Activated naive CD4-positive, alpha-beta T cell treated with anti-CD3 and anti-CD28 coated beads, Interleukin-2, amount 50 U/mL, for 16 hours (primary cell): ENCODE measurements around the gene JTB.
"Not testable (repeated sequence)": the region's sequence is repeated elsewhere in the genome, so short reads cannot be mapped to it uniquely, and the experiment has no call there.

Experiments
- DNase-seq: peaks from one replicate; pipeline ENCODE4 v3.0.0-alpha.2; 2020

JTB gene

DNA sequence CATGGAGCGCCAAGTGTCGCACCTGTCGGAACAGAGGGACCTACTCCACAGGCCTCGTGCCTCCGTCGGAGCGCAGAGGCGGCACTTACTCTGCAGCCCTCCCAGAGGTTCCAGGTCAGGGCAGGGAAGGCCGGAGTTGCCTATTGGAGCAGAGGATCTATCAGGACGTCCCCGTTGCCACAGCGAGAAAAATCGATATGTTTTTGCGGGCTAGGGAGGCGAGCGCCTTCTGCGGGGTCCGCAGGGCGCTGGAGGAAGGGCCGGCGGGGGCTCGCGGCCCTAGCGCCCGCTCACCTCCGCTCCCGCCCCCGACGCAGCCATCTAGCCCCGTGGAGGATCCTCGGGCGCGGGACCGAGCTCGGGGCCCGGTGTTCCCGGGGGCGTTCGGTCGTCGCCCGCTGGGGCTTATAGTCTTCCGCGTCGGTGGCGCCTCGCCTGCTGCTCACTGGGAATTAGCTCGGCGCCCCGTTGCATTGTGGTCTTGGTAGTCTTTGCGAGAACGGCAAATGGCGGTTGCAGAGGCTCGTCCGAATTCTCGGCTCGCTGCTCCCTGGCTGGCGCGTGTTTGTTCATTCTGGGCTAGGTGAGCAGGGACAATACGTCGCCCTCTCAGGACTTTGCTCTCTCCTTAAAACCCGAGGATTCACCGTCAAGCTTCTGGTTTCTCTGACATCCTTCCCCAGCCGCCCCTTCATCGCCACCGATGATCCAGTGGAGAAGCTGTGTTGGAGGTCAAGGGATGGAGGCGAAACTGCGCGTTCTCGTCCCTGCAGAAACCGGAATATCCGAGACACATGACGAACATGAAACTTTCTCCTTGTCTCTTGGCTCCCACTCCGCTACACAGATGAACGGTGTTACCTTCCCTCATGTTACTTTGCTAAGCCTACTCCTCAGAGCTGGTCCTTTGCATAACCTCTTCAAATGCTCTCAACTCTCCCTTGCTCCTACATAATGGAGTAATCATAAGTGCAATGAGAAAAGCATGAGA lies at the start of gene JTB:
JTB (minus strand) TSS at position 425 of the 991 bp plus-strand sequence; CDS start at position 3, 422 bp downstream.
- peak; percentile 88 for DNase-seq

DNA sequence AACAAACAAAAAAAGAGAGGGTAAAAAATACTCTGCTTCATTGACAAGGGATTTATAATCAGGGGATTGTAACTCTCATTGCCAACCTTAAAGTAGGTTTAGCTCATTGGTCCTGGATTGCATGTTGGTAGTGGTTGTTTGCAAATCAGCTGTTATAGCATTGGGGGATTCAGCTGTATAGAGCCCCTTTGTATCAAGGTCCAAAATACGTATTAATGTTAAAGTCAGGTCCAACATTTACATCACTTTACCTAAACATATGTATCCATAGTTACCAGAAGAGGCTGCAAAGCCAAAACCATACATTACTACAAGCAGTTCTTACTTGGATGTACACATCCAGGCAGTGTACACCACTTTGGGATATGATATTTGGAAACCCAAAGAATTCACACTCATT lies 42.5 kb upstream of the JTB start:
- no peak for DNase-seq

DNA sequence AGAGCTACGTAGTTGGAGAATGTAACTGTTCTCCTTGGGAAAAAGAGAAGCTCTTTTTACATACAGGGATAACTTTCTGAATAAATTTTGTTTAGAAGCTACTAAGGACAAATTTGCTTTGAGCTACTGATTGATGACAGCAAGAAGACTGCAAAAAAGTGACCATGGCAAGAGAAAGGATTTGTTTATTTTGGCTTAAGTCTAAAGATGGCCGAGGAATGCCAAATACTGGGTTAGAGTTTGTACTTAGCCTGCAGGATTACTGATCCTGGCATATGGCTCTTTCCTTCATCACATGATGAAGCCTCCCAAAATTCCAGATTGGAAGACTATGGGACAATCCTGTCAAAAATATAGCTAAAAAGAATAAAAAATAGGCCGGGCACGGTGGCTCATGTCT lies 41.8 kb upstream of the JTB start:
- DNase-seq, result no peak

DNA sequence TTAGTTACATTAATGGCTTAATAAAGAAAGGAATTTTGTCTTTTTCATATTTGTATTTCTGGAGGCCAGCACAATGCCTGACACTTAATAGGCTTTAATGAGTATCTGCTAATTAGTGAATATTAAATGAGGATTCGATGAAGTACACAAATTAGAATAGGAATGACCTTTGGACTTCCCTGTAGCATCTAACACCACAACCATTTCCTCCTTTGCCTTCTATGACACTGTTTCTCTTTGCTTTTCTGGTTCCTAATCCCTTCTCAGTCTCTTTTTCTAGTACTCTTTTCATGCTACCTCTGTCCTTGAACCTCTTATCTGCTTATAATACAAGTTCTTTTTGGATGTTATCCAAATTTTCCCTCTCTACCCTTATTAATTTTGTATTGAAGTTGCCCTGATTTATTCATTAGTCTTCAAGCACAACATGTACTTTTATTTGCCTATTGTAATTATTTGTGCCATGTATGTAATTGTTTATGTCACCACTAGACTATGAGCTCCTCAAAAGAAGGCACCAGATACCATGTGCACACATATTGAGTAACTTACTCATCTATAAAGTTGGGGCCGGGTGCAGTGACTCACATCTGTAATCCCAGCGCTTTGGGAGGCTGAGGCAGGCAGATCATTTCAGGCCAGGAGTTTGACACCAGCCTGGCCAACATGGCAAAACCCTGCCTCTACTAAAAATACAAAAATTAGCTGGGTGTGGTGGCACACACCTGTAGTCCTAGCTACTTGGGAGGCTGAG lies 36.9 kb upstream of the JTB start:
- no peak for DNase-seq

DNA sequence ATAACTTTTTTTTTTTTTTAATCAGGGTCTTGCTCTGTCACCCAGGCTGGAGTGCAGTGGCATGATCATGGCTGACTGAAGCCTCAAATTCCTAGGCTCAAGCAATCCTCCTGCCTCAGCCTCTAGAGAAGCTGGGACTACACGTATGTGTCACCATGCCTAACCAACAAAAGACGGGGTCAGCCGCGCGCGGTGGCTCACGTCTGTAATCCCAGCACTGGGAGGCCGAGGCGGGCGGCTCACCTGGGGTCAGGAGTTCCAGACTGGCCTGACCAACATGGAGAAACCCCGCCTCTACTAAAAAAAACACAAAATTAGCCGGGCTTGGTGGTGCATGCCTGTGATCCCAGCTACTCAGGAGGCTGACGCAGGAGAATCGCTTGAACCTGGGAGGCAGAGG lies 35.1 kb upstream of the JTB start:
- not testable (repeated sequence) for DNase-seq

DNA sequence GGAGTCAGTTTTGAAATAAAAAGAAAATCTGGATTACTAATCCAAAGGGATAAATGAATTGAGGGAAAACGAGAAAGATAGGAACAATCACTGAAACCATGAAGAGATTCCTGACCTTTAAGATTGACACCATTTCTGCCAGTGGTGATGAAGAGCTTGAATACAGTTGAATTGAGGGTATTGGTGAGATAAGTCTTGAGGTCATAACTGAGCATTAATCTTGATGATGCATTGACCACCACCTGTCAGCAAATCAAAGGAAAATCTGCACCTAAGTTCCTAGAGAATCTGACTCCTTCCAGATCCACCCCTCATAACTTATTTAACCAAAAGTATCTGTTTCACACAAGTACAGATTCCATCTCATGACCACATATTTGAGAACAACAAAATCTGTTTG lies 34.7 kb upstream of the JTB start:
- DNase-seq, result no peak

DNA sequence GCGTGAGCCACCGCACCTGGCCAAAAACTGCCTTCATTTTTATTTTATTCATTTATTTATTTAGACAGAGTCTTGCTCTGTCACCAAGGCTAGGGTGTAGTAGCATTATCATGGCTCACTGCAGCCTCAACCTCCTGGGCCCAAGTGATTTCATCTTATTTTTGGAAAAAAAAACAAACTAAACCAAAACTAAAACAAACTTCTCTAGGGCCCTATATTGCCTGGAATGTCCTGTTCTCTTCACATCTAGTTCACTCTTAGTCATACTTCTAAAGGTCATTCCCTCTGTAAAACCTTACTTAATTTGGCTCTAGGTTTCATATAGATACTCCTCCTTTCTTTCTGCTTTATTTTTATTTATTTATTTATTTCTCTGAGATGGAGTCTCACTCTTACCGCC lies 28.7 kb upstream of the JTB start:
- DNase-seq, result no peak

DNA sequence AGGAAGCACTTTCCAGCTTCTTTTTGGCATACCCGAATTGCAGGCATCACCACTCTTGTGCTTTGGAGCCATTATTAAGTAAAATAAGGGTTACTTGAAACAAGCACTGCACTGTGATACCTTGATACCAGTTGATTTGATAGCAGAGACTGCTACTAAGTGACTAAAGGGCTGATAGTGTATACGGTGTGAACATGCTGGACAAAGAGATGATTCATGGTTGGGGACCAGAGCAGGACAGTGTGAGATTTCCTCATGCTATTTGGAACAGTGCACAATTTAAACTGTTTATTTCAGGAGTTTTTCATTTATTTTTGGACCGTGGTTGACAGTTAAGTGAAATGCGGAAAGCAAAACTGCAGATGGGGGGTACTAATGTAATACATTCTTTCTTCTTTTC lies 22.9 kb upstream of the JTB start:
- no peak for DNase-seq

DNA sequence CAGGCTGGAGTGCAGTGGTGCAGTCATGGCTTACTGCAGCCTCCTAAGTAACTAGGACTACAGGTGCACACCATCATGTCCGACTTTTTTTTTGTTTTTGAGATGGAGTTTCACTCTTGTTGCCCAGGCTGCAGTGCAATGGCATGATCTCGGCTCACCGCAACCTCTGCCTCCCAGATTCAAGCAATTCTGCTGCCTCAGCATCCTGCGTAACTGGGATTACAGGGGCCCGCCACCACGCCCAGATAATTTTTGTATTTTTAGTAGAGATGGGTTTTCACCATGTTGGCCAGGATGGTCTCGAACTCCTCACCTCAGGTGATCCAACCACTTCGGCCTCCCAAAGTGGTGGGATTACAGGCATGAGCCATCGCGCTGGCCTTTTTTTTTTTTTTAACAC lies 19.4 kb upstream of the JTB start:
- not testable (repeated sequence) for DNase-seq

DNA sequence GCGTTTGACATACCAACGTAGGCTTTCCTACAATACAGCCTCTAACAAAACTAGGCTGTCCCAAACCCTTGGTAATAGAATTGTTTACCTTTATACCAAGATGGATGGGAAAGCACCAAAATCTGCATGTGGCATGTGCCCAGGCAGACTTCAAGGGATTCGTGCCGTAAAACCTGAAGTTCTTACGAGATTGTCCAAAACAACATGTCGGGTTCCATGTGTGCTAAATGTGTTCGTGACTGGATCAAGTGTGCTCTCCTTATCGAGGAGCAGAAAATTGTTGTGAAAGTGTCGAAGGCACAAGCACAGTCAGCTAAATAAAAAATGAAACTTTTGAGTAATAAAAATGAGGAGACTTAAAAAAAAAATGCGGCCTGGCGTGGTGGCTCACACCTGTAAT lies 18.2 kb upstream of the JTB start:
- DNase-seq, result no peak

DNA sequence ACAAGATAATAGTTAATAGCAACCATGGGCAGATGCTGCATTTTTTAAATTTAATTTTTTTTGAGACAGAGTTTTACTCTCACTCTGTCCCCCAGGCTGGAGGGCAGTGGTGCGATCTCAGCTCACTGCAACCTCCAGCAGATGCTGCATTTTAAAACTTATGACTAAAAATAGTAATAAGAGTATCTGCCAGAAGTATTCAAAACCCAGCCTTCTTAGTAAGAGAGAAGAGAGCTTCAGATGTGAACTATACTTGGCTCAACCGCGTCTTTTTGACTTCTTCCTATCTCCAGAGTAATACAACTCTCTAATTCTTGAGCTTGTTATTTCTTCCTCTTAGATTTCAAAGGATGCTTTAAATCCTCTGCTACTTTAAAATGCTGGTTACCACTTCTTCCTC lies 17.7 kb upstream of the JTB start:
- no peak for DNase-seq

DNA sequence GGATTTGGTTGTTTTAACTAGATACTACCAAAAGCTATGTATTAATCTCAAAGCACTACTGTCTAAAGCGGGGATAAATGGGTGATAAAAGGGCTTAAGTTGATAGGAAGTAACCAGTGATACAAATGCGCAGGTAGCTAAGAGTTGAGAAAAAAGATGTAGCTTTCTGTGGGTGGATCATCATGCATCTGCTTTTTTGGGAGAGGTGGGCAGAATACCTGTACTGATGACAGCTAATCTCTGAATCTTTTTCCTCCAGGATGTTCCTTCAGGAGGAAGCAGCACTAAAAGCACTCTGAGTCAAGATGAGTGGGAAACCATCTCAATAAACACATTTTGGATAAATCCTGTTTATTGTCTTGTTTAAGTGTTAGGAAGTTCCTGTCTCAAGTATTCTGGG lies 14.3 kb upstream of the JTB start:
- DNase-seq, result no peak

DNA sequence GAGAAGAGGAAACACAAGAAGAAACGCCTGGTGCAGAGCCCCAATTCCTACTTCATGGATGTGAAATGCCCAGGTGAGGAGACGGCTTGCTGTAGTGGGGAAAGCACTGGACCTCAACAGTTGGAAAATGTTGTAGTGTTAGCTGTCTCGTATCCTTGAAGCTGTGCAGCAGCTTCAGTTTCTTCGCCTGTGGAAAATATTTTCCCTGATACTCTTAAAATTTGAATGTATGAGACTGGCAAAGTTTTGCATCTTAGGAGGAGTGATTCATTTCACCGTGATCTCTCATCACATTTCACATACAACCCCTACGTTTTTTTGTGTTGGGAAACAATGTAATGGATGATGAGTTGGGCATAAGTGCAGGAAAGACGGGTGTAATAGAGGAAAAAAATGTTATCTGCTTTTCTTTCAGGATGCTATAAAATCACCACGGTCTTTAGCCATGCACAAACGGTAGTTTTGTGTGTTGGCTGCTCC lies 13.7 kb upstream of the JTB start:
- no peak for DNase-seq

DNA sequence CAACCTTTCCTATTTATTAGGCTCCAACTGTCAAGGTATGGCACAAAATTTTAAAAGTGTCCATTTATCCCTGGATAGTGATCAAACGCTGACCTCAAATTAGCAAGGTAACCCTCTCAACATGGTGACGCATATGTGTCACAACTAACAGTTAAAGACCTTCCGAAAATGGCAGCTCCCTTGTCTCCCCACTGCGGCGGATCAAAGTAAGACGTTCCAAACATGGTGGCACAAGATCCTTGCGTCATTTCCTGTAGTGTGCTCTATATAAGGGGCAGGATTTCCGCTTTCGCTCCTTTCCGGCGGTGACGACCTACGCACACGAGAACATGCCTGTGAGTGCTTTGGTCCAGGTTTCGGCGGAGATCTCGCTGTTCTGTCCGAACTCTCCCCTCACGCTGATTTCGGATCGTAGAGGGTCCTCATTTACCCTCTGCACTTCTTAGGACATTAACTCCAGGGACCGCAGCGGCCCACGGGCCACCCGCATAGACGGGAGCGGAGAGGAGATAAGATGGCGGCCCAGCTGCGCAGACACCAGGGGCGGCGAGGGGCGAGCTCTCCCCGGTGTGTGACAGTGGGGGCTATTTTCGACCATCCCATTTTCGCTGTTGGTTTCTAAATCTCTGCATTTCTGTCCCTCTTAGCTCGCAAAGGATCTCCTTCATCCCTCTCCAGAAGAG lies 13.1 kb upstream of the JTB start, which contains the start of gene RPS27:
RPS27 (plus strand) TSS at position 295 of the 683 bp plus-strand sequence; CDS start at position 330, 35 bp downstream.
- peak; percentile 82 for DNase-seq

DNA sequence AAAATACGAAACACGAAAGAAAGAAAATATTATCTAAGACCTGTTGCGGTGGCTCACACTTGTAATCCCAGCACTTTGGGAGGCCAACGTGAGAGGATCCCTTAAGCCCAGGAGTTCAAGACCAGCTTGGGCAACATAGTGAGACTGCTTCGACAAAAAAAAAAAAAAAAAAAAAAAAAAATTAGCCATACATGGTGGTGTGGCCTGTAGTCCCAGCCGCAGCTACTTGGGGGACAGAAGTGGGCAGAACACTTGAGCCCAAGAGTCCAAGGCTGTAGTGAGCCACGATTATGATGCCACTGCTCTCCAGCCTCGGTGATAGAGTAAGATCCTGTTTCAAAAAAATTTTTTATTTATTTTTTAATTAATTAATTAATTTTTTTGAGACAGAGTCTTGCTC lies 10.1 kb upstream of the JTB start:
- no peak for DNase-seq

DNA sequence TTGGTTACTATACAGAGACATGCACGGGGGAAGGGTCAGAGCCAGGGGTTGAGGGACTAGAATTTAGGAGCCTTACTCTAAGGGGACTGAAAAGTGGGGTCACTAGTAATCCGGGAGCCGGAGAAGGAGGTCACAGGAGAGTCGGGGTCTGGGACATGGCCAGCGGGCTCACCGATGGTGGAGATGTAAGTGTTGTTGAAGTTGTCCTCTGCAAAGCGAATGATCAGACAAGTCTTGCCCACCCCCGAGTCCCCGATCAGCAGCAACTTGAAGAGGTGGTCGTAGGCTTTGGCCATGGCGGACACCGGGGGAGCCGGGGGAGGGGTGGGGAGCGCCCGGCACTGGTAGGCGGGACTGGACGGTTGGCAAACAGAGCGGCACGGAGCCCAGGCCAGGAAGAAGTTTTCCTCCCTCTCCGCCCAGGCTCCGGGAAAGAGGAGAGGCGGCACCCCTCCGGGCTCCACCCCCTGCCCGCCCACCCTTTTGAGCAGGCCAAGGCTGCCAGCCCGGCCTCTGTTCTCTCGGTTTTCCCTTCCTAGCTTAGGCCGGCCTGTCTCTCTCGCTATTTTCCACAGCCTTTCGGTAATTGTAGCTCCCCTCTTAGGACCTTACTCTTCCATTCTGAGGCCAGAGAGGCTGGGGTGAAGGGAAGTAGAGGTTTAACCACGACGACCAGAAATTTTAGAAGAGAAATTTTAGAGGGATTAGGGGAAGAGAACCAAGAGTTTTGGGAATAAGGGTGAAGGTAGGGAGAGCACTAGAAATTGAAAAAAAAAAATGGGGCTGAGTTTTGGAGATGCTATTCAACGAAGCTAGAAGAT lies 8.7 kb upstream of the JTB start, which contains the start of gene RAB13:
RAB13 (minus strand) TSS at position 399 of the 821 bp plus-strand sequence; CDS start at position 296, 103 bp downstream.
- DNase-seq, result no peak

DNA sequence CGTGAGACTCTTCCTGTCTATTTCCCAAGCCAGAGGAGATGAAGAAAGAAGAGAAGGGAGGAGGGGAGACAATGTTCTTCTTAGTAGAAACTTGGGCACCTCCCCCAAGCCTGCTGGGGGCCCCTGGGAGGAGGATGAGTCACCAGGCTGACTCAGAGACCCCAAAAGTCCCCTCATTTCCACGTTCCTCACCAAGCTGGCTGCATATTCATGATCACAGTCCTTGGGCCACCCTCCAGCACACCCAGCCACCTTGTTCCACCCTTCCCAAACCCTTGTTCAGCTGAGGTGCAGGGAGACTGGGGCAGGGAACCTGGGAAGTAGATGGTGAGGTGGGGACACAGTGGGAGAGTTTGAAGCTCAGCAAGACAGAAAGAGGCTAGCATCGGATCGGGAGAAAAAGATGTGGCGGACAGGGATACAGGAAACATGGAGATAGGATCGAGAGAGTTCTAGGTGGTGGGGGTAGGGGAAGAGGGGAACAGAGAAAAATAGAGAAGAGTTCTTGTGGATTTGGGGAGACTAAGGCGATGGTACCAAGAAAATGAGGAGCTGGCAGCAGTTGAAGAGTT lies 8.0 kb upstream of the JTB start:
- peak; percentile 68 for DNase-seq

DNA sequence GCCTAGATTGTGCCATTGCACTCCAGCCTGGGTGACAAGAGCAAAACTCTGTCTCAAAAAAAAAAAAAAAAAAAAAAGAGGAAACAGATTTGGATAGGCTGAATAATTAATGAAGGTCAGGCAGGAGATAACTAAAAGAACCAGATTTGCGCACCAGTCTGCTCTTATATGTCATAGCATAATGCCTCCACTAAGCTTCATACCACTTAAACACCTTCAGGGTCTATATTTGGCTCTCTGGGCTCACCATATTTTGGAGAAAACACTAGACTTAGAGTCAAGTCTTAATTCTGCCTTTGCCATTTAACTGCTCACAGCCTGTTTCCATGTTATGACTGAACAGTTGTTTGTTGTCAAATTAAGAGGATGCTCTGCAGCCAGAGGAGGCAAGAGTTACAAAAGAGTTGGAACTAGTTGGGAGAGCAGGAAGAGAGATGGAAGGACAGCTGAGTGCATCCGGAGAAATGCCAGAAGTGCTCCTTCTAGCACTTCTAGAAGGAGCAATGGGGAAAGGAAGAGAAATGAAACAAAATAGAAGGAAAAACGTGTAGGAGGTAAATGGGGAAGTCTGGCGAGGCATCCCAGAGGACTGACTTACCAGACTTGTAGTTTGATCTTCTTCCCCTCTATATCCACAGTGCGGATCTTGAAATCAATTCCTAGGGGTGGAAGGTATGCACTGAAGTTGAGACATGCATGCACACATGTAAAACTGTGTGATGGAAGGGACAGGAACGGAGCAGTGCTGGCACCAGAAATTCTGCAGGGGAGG lies 6.8 kb upstream of the JTB start:
- DNase-seq, result no peak

DNA sequence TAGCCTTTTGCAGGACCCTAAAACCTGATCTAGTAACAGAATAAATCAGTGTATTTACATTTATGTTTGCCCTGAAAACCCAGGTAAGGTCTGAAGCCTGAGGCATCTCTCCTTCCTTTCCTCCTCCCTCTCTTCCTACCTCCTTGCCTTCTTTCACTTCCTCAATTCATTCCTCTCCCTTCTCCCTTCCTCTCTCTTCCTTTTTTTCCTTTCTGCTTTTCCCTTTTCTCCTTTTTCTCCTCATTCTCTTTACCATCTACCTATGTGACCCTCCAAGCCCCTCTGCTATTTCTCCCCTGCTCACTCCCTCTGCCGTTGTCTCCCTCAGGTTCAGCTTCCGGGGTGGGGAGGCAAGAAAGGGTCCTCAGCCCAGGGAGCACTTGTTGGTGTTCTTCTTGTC lies 4.3 kb upstream of the JTB start:
- DNase-seq, result not testable (repeated sequence)

DNA sequence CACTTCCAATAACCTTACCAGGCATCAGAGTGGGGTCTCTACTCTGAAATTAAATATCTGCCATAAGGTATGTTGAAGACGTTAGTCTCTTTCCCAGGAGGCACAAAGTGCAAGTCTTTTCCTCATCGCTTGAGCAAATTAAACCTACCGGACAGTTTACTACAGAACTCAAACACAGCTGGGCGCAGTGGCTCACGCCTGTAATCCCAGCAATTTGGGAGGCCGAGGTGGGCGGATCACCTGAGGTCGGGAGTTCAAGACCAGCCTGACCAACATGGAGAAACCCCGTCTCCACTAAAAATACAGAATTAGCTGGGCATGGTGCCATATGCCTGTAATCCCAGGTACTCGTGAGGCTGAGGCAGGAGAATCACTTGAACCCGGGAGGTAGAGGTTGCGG lies 1.6 kb upstream of the JTB start:
- DNase-seq, result not testable (repeated sequence)
